ENCODE measurements around the gene HERPUD1. TPM values are rescaled to one million over a fixed set of nuclear protein-coding genes. Genes with fewer than 3 reads are reported as not detected.

HERPUD1 gene
- total and polyA plus RNA-seq, 2 of the 8 experiments (the other 6 are each of a cell fraction or from before 2014, with no cell fraction given) = 23.3 to 34.7 TPM

GRCh38 chr16:56988948-56989945 lies 57.3 kb downstream of the HERPUD1 start, which contains the start of gene NLRC5:
NLRC5 (plus strand) TSS chr16:56989557; CDS start chr16:57020713, 31,156 bp downstream.
- Histone ChIP-seq H2BK20ac (ENCODE audit: low read length) (peak within 1 kb of the TSS; percentile 72; the same call in 1 of the 2 replicates), H4K20me1 (replicated peaks in 1 of 2; ENCODE audit: control insufficient read depth in 1 of 2, insufficient read depth in 2 of 2, low read length in 2 of 2) (no peaks in the 10 kb centered on the region), H3K27ac (ENCODE audit: low read depth, low read length) (no peak within 1 kb of the TSS), H2BK15ac (ENCODE audit: low read length) (peak within 1 kb of the TSS; percentile 88; the same call in 1 of the 2 replicates), H3K18ac (ENCODE audit: extremely low read depth, low read length) (no peak within 1 kb of the TSS; the same call in 1 of the 2 replicates), H2BK5ac (ENCODE audit: low read depth, low read length) (no peak within 1 kb of the TSS; the same call in 1 of the 2 replicates), H3K4me2 (ENCODE audit: insufficient read depth in 1 of 2, low read depth in 2 of 2, low read length in 2 of 2) (peak within 1 kb of the TSS; percentile 76 to 93), H2BK120ac (replicated peaks; ENCODE audit: low read depth, low read length) (no peak within 1 kb of the TSS), H3K9me3 (ENCODE audit: insufficient read depth in 2 of 2, low read depth in 1 of 2, low read length in 1 of 2) (no peaks in the 10 kb centered on the region), H3K9ac (replicated peaks in 1 of 4; ENCODE audit: extremely low read depth in 1 of 4, low read depth in 3 of 4, low read length in 3 of 4) (peak within 1 kb of the TSS in 2 of 4 experiments; percentile 45 to 48; a peak in 3 of 7 replicates), H3K23ac (ENCODE audit: insufficient read length) (no peak within 1 kb of the TSS), H4K91ac (replicated peaks; ENCODE audit: insufficient read length, low read length) (peak within 1 kb of the TSS; percentile 51), H2AK5ac (ENCODE audit: low read depth, low read length) (no peak within 1 kb of the TSS), H3K14ac (ENCODE audit: insufficient read length) (no peak within 1 kb of the TSS), H3K79me1 (ENCODE audit: low read depth, low read length) (no peaks in the 10 kb centered on the region), H3K56ac (replicated peaks; ENCODE audit: insufficient read length, low read depth, low read length) (no peak within 1 kb of the TSS), H3K36me3 (ENCODE audit: control insufficient read depth in 2 of 4, insufficient read depth in 4 of 4, low read length in 3 of 4) (no peaks in the 10 kb centered on the region), H3K4me1 (replicated peaks in 1 of 4; ENCODE audit: control insufficient read depth in 3 of 4, insufficient read depth in 4 of 4, low read length in 3 of 4) (peaks cover 0 to 7% (median 3%) of the 10 kb centered on the region in 4 experiments; a peak in 3 of 7 replicates), H3K4ac (replicated peaks; ENCODE audit: insufficient read length, low read depth, low read length) (no peak within 1 kb of the TSS), H4K8ac (ENCODE audit: extremely low read depth, insufficient read depth, low read length) (peak within 1 kb of the TSS; percentile 91), H2BK12ac (ENCODE audit: low read depth, low read length) (peak within 1 kb of the TSS; percentile 5; the same call in 1 of the 2 replicates), H4K5ac (ENCODE audit: insufficient read length, low read depth, low read length) (no peak within 1 kb of the TSS), H3K27me3 (replicated peaks in 1 of 4; ENCODE audit: control insufficient read depth in 3 of 4, extremely low read depth in 1 of 4, insufficient read depth in 3 of 4, low read length in 3 of 4) (peaks cover 0 to 33% (median 25%) of the 10 kb centered on the region in 4 experiments; a peak in 6 of 7 replicates), H2AFZ (ENCODE audit: low read length) (peak within 1 kb of the TSS; percentile 94; the same call in 1 of the 2 replicates), H3K4me3 (ENCODE audit: extremely low read depth in 1 of 4, insufficient read depth in 2 of 4, low read depth in 3 of 4, low read length in 4 of 4) (peak within 1 kb of the TSS; percentile 43 to 78 (median 56)), H3K23me2 (ENCODE audit: low read depth, low read length) (peaks cover 8% of the 10 kb centered on the region; the same call in 1 of the 2 replicates), H3K79me2 (ENCODE audit: control insufficient read depth in 1 of 2, insufficient read depth in 2 of 2, low read length in 2 of 2) (no peaks in the 10 kb centered on the region)
- 7% methylated on average over 47 of the region's 64 CpGs; no CpG with 5 or more reads in 1 of the 2 experiments for WGBS, 2 experiments (ENCODE audit: extremely low coverage in 1 of 2, insufficient coverage in 1 of 2, insufficient read length in 1 of 2, insufficient replicate concordance in 2 of 2, low coverage in 1 of 2, low lambda C conversion rate in 2 of 2, missing lambda C conversion rate in 1 of 2)
- FAIRE-seq = no peak
- DNase-seq (ENCODE audit: low read depth in 1 of 2, low spot score in 2 of 2) = peak in 1 of 2 experiments; percentile 76
- POLR2A ChIA-PET (ENCODE audit: partially characterized antibody) = interaction anchor here (0.9 to 1.6 kb wide), 3 partner anchors 8 to 106 kb away, joined by 3 to 4 read pairs (median 3); no protein-coding TSS in a partner anchor
- CTCF ChIA-PET (ENCODE audit: partially characterized antibody) = interaction anchor here (0.5 to 2.7 kb wide), 6 partner anchors 12 to 58 kb away, joined by 3 to 13 read pairs (median 3); no protein-coding TSS in a partner anchor
- TF ChIP-seq E2F6 (IDR thresholded peaks at IDR 0.05) (peak; percentile 83), SAP30 (IDR thresholded peaks at IDR 0.05; ENCODE audit: insufficient read depth, insufficient replicate concordance, low read length) (no peak)
